ENCODE results near the gene GPR153. TPM values are rescaled to one million over a fixed set of nuclear protein-coding genes. Genes with fewer than 3 reads are reported as not detected.

GPR153 gene
- total and polyA plus RNA-seq, 2 of the 8 experiments (the other 6 are each of a cell fraction or from before 2014, with no cell fraction given), result 5.7 to 8.1 TPM

- POLR2A ChIA-PET (ENCODE audit: partially characterized antibody), result no interaction called here
- Histone ChIP-seq H3K9ac (replicated peaks in 1 of 4; ENCODE audit: extremely low read depth in 1 of 4, low read depth in 3 of 4, low read length in 3 of 4) (no peak overlapping the region), H3K23ac (ENCODE audit: insufficient read length) (no peak overlapping the region), H3K27ac (ENCODE audit: low read depth, low read length) (no peak overlapping the region), H3K79me2 (ENCODE audit: control insufficient read depth in 1 of 2, insufficient read depth in 2 of 2, low read length in 2 of 2) (no peaks in the 10 kb centered on the region; a peak in 1 of 4 replicates), H3K23me2 (ENCODE audit: low read depth, low read length) (no peaks in the 10 kb centered on the region), H3K14ac (ENCODE audit: insufficient read length) (no peak overlapping the region), H4K8ac (ENCODE audit: extremely low read depth, insufficient read depth, low read length) (no peak overlapping the region), H2BK5ac (ENCODE audit: low read depth, low read length) (no peak overlapping the region), H3K4me1 (replicated peaks in 1 of 4; ENCODE audit: control insufficient read depth in 3 of 4, insufficient read depth in 4 of 4, low read length in 3 of 4) (no peaks in the 10 kb centered on the region), H2BK120ac (replicated peaks; ENCODE audit: low read depth, low read length) (no peak overlapping the region), H4K20me1 (replicated peaks in 1 of 2; ENCODE audit: control insufficient read depth in 1 of 2, insufficient read depth in 2 of 2, low read length in 2 of 2) (peaks cover 0 to 7% of the 10 kb centered on the region in 2 experiments), H2BK15ac (ENCODE audit: low read length) (no peak overlapping the region), H3K56ac (replicated peaks; ENCODE audit: insufficient read length, low read depth, low read length) (no peak overlapping the region), H4K91ac (replicated peaks; ENCODE audit: insufficient read length, low read length) (no peak overlapping the region), H4K5ac (ENCODE audit: insufficient read length, low read depth, low read length) (no peak overlapping the region), H2BK20ac (ENCODE audit: low read length) (no peak overlapping the region), H3K79me1 (ENCODE audit: low read depth, low read length) (peaks cover 6% of the 10 kb centered on the region), H3K4ac (replicated peaks; ENCODE audit: insufficient read length, low read depth, low read length) (no peak overlapping the region), H3K27me3 (replicated peaks in 1 of 4; ENCODE audit: control insufficient read depth in 3 of 4, extremely low read depth in 1 of 4, insufficient read depth in 3 of 4, low read length in 3 of 4) (no peaks in the 10 kb centered on the region), H2AFZ (ENCODE audit: low read length) (no peak overlapping the region), H3K18ac (ENCODE audit: extremely low read depth, low read length) (no peak overlapping the region), H3K36me3 (ENCODE audit: control insufficient read depth in 2 of 4, insufficient read depth in 4 of 4, low read length in 3 of 4) (peaks cover 0 to 12% (median 6%) of the 10 kb centered on the region in 4 experiments; a peak in 2 of 8 replicates), H3K4me2 (ENCODE audit: insufficient read depth in 1 of 2, low read depth in 2 of 2, low read length in 2 of 2) (no peak overlapping the region), H3K4me3 (ENCODE audit: extremely low read depth in 1 of 4, insufficient read depth in 2 of 4, low read depth in 3 of 4, low read length in 4 of 4) (no peak overlapping the region), H3K9me3 (ENCODE audit: insufficient read depth in 2 of 2, low read depth in 1 of 2, low read length in 1 of 2) (peaks cover 1 to 13% of the 10 kb centered on the region in 2 experiments; a peak in 3 of 4 replicates), H2AK5ac (ENCODE audit: low read depth, low read length) (no peak overlapping the region), H2BK12ac (ENCODE audit: low read depth, low read length) (no peak overlapping the region)
- no peak for FAIRE-seq
- DNase-seq (ENCODE audit: low read depth in 1 of 2, low spot score in 2 of 2), result no peak
- CTCF ChIA-PET (ENCODE audit: partially characterized antibody), result interaction anchor here (1.2 to 1.7 kb wide), 2 partner anchors 15 to 36 kb away, joined by 4 to 5 read pairs; no protein-coding TSS in a partner anchor
- 91% methylated on average over 7 of the region's 7 CpGs; no CpG with 5 or more reads in 1 of the 2 experiments for WGBS, 2 experiments (ENCODE audit: extremely low coverage in 1 of 2, insufficient coverage in 1 of 2, insufficient read length in 1 of 2, insufficient replicate concordance in 2 of 2, low coverage in 1 of 2, low lambda C conversion rate in 2 of 2, missing lambda C conversion rate in 1 of 2)
- TF ChIP-seq NANOG (IDR thresholded peaks at IDR 0.05; ENCODE audit: insufficient read depth, low read depth, low read length, poor library complexity, severe bottlenecking), result no peak
- no peak for TF ChIP-seq POLR2AphosphoS5 (IDR thresholded peaks at IDR 0.05; ENCODE audit: low read depth, low read length)
- TF ChIP-seq YY1 (IDR thresholded peaks at IDR 0.05; ENCODE audit: low read depth, low read length), result no peak
- TF ChIP-seq CTBP2 (IDR thresholded peaks at IDR 0.05; ENCODE audit: borderline replicate concordance, insufficient read depth, insufficient read length, low read length), result no peak
- TF ChIP-seq EP300 (IDR thresholded peaks at IDR 0.05; ENCODE audit: borderline replicate concordance in 1 of 2, low read depth in 2 of 2, low read length in 2 of 2), result no peak
- no peak for TF ChIP-seq CHD2 (IDR thresholded peaks at IDR 0.05; ENCODE audit: low read length)
Observed at GRCh38 chr1:6302568-6302967, 41.7 kb upstream of the GPR153 start.

All from H1 (cell line).